Astrocyte of the cerebellum (primary cell): ENCODE results near the gene TUBGCP6.

ENCODE experiments used
- DNase-seq: peaks from one replicate; pipeline ENCODE4 v3.0.0-alpha.2; 2011; ENCODE audit warnings: low read depth
- H3K4me3 ChIP-seq: 2 replicates; pipeline ENCODE4 v1.5.1; 2011; ENCODE audit warnings: mild to moderate bottlenecking, low read depth, low read length, moderate library complexity
- CTCF ChIP-seq: IDR thresholded peaks from 2 replicates; pipeline ENCODE4 v1.5.1; 2012; ENCODE audit warnings: low read length, low read depth, moderate library complexity, mild to moderate bottlenecking; ENCODE audit errors: missing control alignments
- in situ Hi-C: cut with HindIII; loops from 2 replicates; pipeline ENCODE4 v1.10.0; 2017; ENCODE audit warnings: low sequenced_read_pairs

The TUBGCP6 gene

GRCh38 chr22:50188356-50188755 is 56.5 kb downstream of the TUBGCP6 start:
- no peak for TF ChIP-seq CTCF
- no peak overlapping the region for H3K4me3 ChIP-seq
- no peak for DNase-seq
- in situ Hi-C loops = no loop called here

- H3K4me3 ChIP-seq = peak overlapping the region; percentile 59
- TF ChIP-seq CTCF = no peak
- in situ Hi-C loops = no loop called here
- DNase-seq = no peak
These were observed 57.9 kb downstream of the TUBGCP6 start for GRCh38 chr22:50186761-50187523.

- DNase-seq = no peak
- peak overlapping the region; percentile 59 for H3K4me3 ChIP-seq
- TF ChIP-seq CTCF = no peak
- in situ Hi-C loops = no loop called here
These were observed 58.6 kb downstream of the TUBGCP6 start for GRCh38 chr22:50186181-50186714.

- no peak for TF ChIP-seq CTCF
- H3K4me3 ChIP-seq = peak within 1 kb of the TSS; percentile 59
- DNase-seq = peak; percentile 59
- in situ Hi-C loops = no loop called here
These were observed 59.3 kb downstream of the TUBGCP6 start, which contains the start of gene TRABD for GRCh38 chr22:50185375-50186087. TSS of gene TRABD (plus strand) at chr22:50185913. CDS start at chr22:50193061, 7,148 bp downstream.

- no peak for DNase-seq
- TF ChIP-seq CTCF = no peak
- in situ Hi-C loops = no loop called here
- H3K4me3 ChIP-seq = peak overlapping the region; percentile 40
These were observed 59.9 kb downstream of the TUBGCP6 start for GRCh38 chr22:50184902-50185374.

- no peak overlapping the region for H3K4me3 ChIP-seq
- in situ Hi-C loops = no loop called here
- DNase-seq = no peak
- TF ChIP-seq CTCF = no peak
These were observed 60.6 kb downstream of the TUBGCP6 start for GRCh38 chr22:50184004-50184901.
